HPDE6-E6E7 (cell line): Measurements from ENCODE around the gene PLEK2.
A peak's percentile ranks its signal among the peaks of the same experiment; 100 is the strongest.
"Not testable (repeated sequence)": the region's sequence is repeated elsewhere in the genome, so short reads cannot be mapped to it uniquely, and the experiment has no call there.

Source experiments
- DNase-seq: peaks from one replicate; pipeline ENCODE4 v3.0.0; 2011; ENCODE audit warnings: missing footprints; ENCODE audit errors: extremely low spot score

The PLEK2 gene

GRCh38 chr14:67411820-67412421 lies at the start of gene PLEK2:
Gene PLEK2, minus strand, starts transcription at chr14:67412165. Its CDS starts 106 bp downstream, at chr14:67412059.
- DNase-seq = peak; percentile 64

GRCh38 chr14:67461341-67461985 lies 49.5 kb upstream of the PLEK2 start:
- DNase-seq = peak; percentile 23

- DNase-seq = no peak
Measured at GRCh38 chr14:67459336-67459735, 47.4 kb upstream of the PLEK2 start.

GRCh38 chr14:67457782-67458181 lies 45.8 kb upstream of the PLEK2 start:
- DNase-seq = no peak

GRCh38 chr14:67456732-67457131 lies 44.8 kb upstream of the PLEK2 start:
- DNase-seq = no peak

GRCh38 chr14:67453575-67454300 lies 41.8 kb upstream of the PLEK2 start:
- DNase-seq = no peak

- DNase-seq = not testable (repeated sequence)
Measured at GRCh38 chr14:67451667-67452066, 39.7 kb upstream of the PLEK2 start.

GRCh38 chr14:67449096-67449495 lies 37.1 kb upstream of the PLEK2 start:
- DNase-seq = no peak

- no peak for DNase-seq
Measured at GRCh38 chr14:67447033-67447381, 35.0 kb upstream of the PLEK2 start.

GRCh38 chr14:67446371-67447032 lies 34.5 kb upstream of the PLEK2 start:
- DNase-seq = no peak

- DNase-seq = no peak
Measured at GRCh38 chr14:67444395-67444794, 32.4 kb upstream of the PLEK2 start.

GRCh38 chr14:67442139-67442906 lies 30.4 kb upstream of the PLEK2 start:
- no peak for DNase-seq

- no peak for DNase-seq
Measured at GRCh38 chr14:67441672-67442071, 29.7 kb upstream of the PLEK2 start.

GRCh38 chr14:67441256-67441655 lies 29.3 kb upstream of the PLEK2 start:
- DNase-seq = no peak

- no peak for DNase-seq
Measured at GRCh38 chr14:67440513-67440912, 28.5 kb upstream of the PLEK2 start.

GRCh38 chr14:67438969-67439368 lies 27.0 kb upstream of the PLEK2 start:
- DNase-seq = no peak

GRCh38 chr14:67436006-67436866 lies 24.3 kb upstream of the PLEK2 start:
- no peak for DNase-seq

GRCh38 chr14:67435603-67436002 lies 23.6 kb upstream of the PLEK2 start:
- no peak for DNase-seq

GRCh38 chr14:67432050-67432564 lies 20.1 kb upstream of the PLEK2 start:
- no peak for DNase-seq

- no peak for DNase-seq
Measured at GRCh38 chr14:67429510-67430205, 17.7 kb upstream of the PLEK2 start.
